Measurements from ENCODE around the gene FRMD1.

FRMD1 gene

GRCh38 chr6:168046696-168047095 lies 32.3 kb downstream of the FRMD1 start:
- no peak overlapping the region for H2AFZ ChIP-seq (ENCODE audit: low read depth, low read length)
- H4K20me1 ChIP-seq (ENCODE audit: insufficient read depth, low read length) = no peaks in the 10 kb centered on the region
- H3K4me1 ChIP-seq (ENCODE audit: insufficient read depth, low read length) = no peaks in the 10 kb centered on the region
- H3K36me3 ChIP-seq (ENCODE audit: insufficient read depth, low read length) = no peaks in the 10 kb centered on the region
- no peak overlapping the region for H3K4me2 ChIP-seq (ENCODE audit: insufficient read depth, low read length)
- ATAC-seq (ENCODE audit: insufficient read depth, low read depth) = no peak
- TF ChIP-seq EZH2 (IDR thresholded peaks at IDR 0.05; ENCODE audit: borderline replicate concordance, low read depth, low read length, severe bottlenecking) (no peak), CTCF (IDR thresholded peaks at IDR 0.05; ENCODE audit: borderline replicate concordance, extremely low read depth, low read length, poor library complexity, severe bottlenecking) (no peak)
- no peak overlapping the region for H3K4me3 ChIP-seq (ENCODE audit: low read depth in 1 of 2, low read length in 2 of 2)
- no peak overlapping the region for H3K27ac ChIP-seq (ENCODE audit: low read length)
- H3K9me3 ChIP-seq (ENCODE audit: insufficient read depth, low read length, severe bottlenecking) = peaks cover 34% of the 10 kb centered on the region
- no peaks in the 10 kb centered on the region for H3K79me2 ChIP-seq (ENCODE audit: insufficient read depth, low read length)
- H3K9ac ChIP-seq (ENCODE audit: low read depth, low read length) = no peak overlapping the region
- DNase-seq = no peak
- H3K27me3 ChIP-seq (ENCODE audit: insufficient read depth, low read length, poor library complexity) = no peaks in the 10 kb centered on the region

- Histone ChIP-seq H3K4me2 (ENCODE audit: insufficient read depth, low read length) (no peak overlapping the region), H3K9ac (ENCODE audit: low read depth, low read length) (no peak overlapping the region), H3K36me3 (ENCODE audit: insufficient read depth, low read length) (no peaks in the 10 kb centered on the region), H3K4me1 (ENCODE audit: insufficient read depth, low read length) (no peaks in the 10 kb centered on the region), H3K27me3 (ENCODE audit: insufficient read depth, low read length, poor library complexity) (no peaks in the 10 kb centered on the region), H3K79me2 (ENCODE audit: insufficient read depth, low read length) (no peaks in the 10 kb centered on the region), H4K20me1 (ENCODE audit: insufficient read depth, low read length) (no peaks in the 10 kb centered on the region), H3K27ac (ENCODE audit: low read length) (no peak overlapping the region), H3K4me3 (ENCODE audit: low read depth in 1 of 2, low read length in 2 of 2) (no peak overlapping the region), H3K9me3 (ENCODE audit: insufficient read depth, low read length, severe bottlenecking) (peaks cover 38% of the 10 kb centered on the region), H2AFZ (ENCODE audit: low read depth, low read length) (no peak overlapping the region)
- TF ChIP-seq EZH2 (IDR thresholded peaks at IDR 0.05; ENCODE audit: borderline replicate concordance, low read depth, low read length, severe bottlenecking) = no peak
- TF ChIP-seq CTCF (IDR thresholded peaks at IDR 0.05; ENCODE audit: borderline replicate concordance, extremely low read depth, low read length, poor library complexity, severe bottlenecking) = no peak
- no peak for ATAC-seq (ENCODE audit: insufficient read depth, low read depth)
- DNase-seq = no peak
Measured at GRCh38 chr6:168045706-168046620, 33.0 kb downstream of the FRMD1 start.

GRCh38 chr6:168045141-168045691 lies 33.8 kb downstream of the FRMD1 start:
- Histone ChIP-seq H3K27me3 (ENCODE audit: insufficient read depth, low read length, poor library complexity) (no peaks in the 10 kb centered on the region), H3K4me3 (ENCODE audit: low read depth in 1 of 2, low read length in 2 of 2) (no peak overlapping the region), H4K20me1 (ENCODE audit: insufficient read depth, low read length) (no peaks in the 10 kb centered on the region), H3K36me3 (ENCODE audit: insufficient read depth, low read length) (no peaks in the 10 kb centered on the region), H3K9ac (ENCODE audit: low read depth, low read length) (no peak overlapping the region), H3K27ac (ENCODE audit: low read length) (no peak overlapping the region), H3K79me2 (ENCODE audit: insufficient read depth, low read length) (no peaks in the 10 kb centered on the region), H2AFZ (ENCODE audit: low read depth, low read length) (no peak overlapping the region), H3K4me2 (ENCODE audit: insufficient read depth, low read length) (no peak overlapping the region), H3K9me3 (ENCODE audit: insufficient read depth, low read length, severe bottlenecking) (peaks cover 42% of the 10 kb centered on the region), H3K4me1 (ENCODE audit: insufficient read depth, low read length) (no peaks in the 10 kb centered on the region)
- TF ChIP-seq EZH2 (IDR thresholded peaks at IDR 0.05; ENCODE audit: borderline replicate concordance, low read depth, low read length, severe bottlenecking) (no peak), CTCF (IDR thresholded peaks at IDR 0.05; ENCODE audit: borderline replicate concordance, extremely low read depth, low read length, poor library complexity, severe bottlenecking) (no peak)
- DNase-seq (no peak), ATAC-seq (ENCODE audit: insufficient read depth, low read depth) (no peak)
